Measurements from ENCODE around the gene ASCL5. TPM values are rescaled to one million over a fixed set of nuclear protein-coding genes. Genes with fewer than 3 reads are reported as not detected.

The ASCL5 gene
- total and polyA plus RNA-seq, 2 donors: 0.14 TPM; not detected in 1

- WGBS: 96% methylated on average over 10 of the region's 10 CpGs
- Histone ChIP-seq H3K4me1 (ENCODE audit: control insufficient read depth in 2 of 2, insufficient read depth in 2 of 2, low read length in 2 of 2) (peaks cover 0 to 10% of the 10 kb centered on the region in 2 donors), H3K9me3 (ENCODE audit: control insufficient read depth in 2 of 2, insufficient read depth in 1 of 2, low read length in 1 of 2) (no peaks in the 10 kb centered on the region), H3K27me3 (ENCODE audit: control insufficient read depth in 2 of 2, insufficient read depth in 1 of 2, low read length in 1 of 2) (peaks cover under 1 to 33% of the 10 kb centered on the region in 2 donors), H3K36me3 (ENCODE audit: control insufficient read depth in 2 of 2, insufficient read depth in 2 of 2, low read length in 1 of 2) (no peaks in the 10 kb centered on the region), H3K27ac (ENCODE audit: low read depth in 1 of 2, low read length in 1 of 2) (no peak overlapping the region), H3K4me3 (ENCODE audit: low read length in 2 of 2) (no peak overlapping the region)
- no peak for DNase-seq (ENCODE audit: low read depth in 6 of 9, low spot score in 9 of 9)
Measured at GRCh38 chr1:201110138-201110537, 16.8 kb downstream of the ASCL5 start.

GRCh38 chr1:201109651-201110050 lies 17.3 kb downstream of the ASCL5 start:
- no peak overlapping the region for H3K27ac ChIP-seq (ENCODE audit: low read depth in 1 of 2, low read length in 1 of 2)
- H3K4me3 ChIP-seq (ENCODE audit: low read length in 2 of 2): no peak overlapping the region
- DNase-seq (ENCODE audit: low read depth in 6 of 9, low spot score in 9 of 9): no peak
- no peaks in the 10 kb centered on the region for H3K9me3 ChIP-seq (ENCODE audit: control insufficient read depth in 2 of 2, insufficient read depth in 1 of 2, low read length in 1 of 2)
- no peaks in the 10 kb centered on the region for H3K36me3 ChIP-seq (ENCODE audit: control insufficient read depth in 2 of 2, insufficient read depth in 2 of 2, low read length in 1 of 2)
- H3K4me1 ChIP-seq (ENCODE audit: control insufficient read depth in 2 of 2, insufficient read depth in 2 of 2, low read length in 2 of 2): peaks cover 0 to 10% of the 10 kb centered on the region in 2 donors
- peaks cover 0 to 28% of the 10 kb centered on the region in 2 donors for H3K27me3 ChIP-seq (ENCODE audit: control insufficient read depth in 2 of 2, insufficient read depth in 1 of 2, low read length in 1 of 2)
- WGBS: 100% methylated on average over 1 of the region's 1 CpG

DNA sequence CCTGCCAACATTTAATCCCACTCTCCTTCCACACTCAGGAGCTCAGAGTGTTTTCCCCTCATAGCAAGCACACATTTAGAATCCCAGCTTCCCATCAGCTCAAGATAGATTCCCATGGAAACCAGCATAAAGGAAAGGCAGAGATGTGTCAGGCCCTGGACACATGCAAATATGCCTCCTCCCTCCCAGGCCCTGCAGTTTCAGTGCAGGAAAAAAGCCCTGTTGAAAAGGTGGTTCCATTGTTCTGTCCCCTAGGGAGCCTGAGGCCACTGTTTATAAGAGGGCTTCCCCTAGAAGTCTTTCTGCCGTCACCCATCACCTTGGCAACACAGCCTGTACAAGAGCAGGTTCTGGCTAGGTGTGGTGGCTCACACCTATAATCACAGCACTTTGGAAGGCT lies 18.4 kb downstream of the ASCL5 start:
- DNase-seq (ENCODE audit: low read depth in 6 of 9, low spot score in 9 of 9): no peak
- H3K27me3 ChIP-seq (ENCODE audit: control insufficient read depth in 2 of 2, insufficient read depth in 1 of 2, low read length in 1 of 2): peaks cover 0 to 18% of the 10 kb centered on the region in 2 donors
- H3K9me3 ChIP-seq (ENCODE audit: control insufficient read depth in 2 of 2, insufficient read depth in 1 of 2, low read length in 1 of 2): no peaks in the 10 kb centered on the region
- 96% methylated on average over 1 of the region's 1 CpG for WGBS
- no peaks in the 10 kb centered on the region for H3K4me1 ChIP-seq (ENCODE audit: control insufficient read depth in 2 of 2, insufficient read depth in 2 of 2, low read length in 2 of 2)
- H3K4me3 ChIP-seq (ENCODE audit: low read length in 2 of 2): no peak overlapping the region
- no peaks in the 10 kb centered on the region for H3K36me3 ChIP-seq (ENCODE audit: control insufficient read depth in 2 of 2, insufficient read depth in 2 of 2, low read length in 1 of 2)
- H3K27ac ChIP-seq (ENCODE audit: low read depth in 1 of 2, low read length in 1 of 2): no peak overlapping the region

DNA sequence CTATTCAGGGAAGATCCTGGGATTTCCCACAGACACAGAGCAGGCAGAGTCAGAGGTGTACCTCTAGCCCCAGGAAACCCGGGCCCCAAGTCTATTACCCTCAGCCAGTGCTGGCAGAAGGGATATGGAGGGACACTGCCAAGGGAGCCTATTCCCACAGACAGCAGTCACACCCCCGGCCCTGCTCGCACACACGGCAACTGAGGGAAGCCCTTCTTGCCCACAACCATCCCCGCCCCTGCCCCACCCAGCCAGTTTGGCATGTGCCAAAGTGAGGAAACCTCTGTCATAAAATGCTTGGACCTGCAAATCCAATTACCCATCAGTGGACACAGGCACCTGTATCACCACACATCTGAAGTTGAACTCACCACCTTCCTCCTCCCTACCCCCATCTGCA lies 21.3 kb downstream of the ASCL5 start:
- no peak overlapping the region for H3K4me3 ChIP-seq (ENCODE audit: low read length in 2 of 2)
- no peaks in the 10 kb centered on the region for H3K4me1 ChIP-seq (ENCODE audit: control insufficient read depth in 2 of 2, insufficient read depth in 2 of 2, low read length in 2 of 2)
- DNase-seq (ENCODE audit: low read depth in 6 of 9, low spot score in 9 of 9): no peak
- WGBS: 95% methylated on average over 5 of the region's 5 CpGs
- no peak overlapping the region for H3K27ac ChIP-seq (ENCODE audit: low read depth in 1 of 2, low read length in 1 of 2)
- no peaks in the 10 kb centered on the region for H3K9me3 ChIP-seq (ENCODE audit: control insufficient read depth in 2 of 2, insufficient read depth in 1 of 2, low read length in 1 of 2)
- H3K36me3 ChIP-seq (ENCODE audit: control insufficient read depth in 2 of 2, insufficient read depth in 2 of 2, low read length in 1 of 2): no peaks in the 10 kb centered on the region
- H3K27me3 ChIP-seq (ENCODE audit: control insufficient read depth in 2 of 2, insufficient read depth in 1 of 2, low read length in 1 of 2): no peaks in the 10 kb centered on the region

DNA sequence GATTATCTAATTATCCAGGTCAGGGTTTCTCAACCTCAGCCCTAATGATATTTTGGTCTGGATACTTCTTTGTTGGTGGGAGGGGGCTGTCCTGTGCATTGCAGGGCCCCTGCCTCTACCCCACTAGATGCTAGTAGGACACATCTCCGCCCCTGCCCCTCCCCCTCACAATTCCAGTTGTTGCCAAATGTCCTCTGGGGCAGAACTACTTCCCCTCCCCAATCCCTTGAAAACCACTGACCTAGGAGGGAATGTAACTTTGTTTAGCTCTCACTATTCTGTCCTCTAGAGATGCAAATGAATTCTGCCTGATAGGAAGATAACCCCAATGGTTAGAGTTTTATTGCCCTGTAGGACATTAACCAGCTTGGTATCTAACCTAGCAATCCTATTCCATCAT lies 22.8 kb downstream of the ASCL5 start:
- H3K4me1 ChIP-seq (ENCODE audit: control insufficient read depth in 2 of 2, insufficient read depth in 2 of 2, low read length in 2 of 2): no peaks in the 10 kb centered on the region
- no peak overlapping the region for H3K4me3 ChIP-seq (ENCODE audit: low read length in 2 of 2)
- no peaks in the 10 kb centered on the region for H3K9me3 ChIP-seq (ENCODE audit: control insufficient read depth in 2 of 2, insufficient read depth in 1 of 2, low read length in 1 of 2)
- no peak for DNase-seq (ENCODE audit: low read depth in 6 of 9, low spot score in 9 of 9)
- peaks cover 0 to under 1% of the 10 kb centered on the region in 2 donors for H3K27me3 ChIP-seq (ENCODE audit: control insufficient read depth in 2 of 2, insufficient read depth in 1 of 2, low read length in 1 of 2)
- no peak overlapping the region for H3K27ac ChIP-seq (ENCODE audit: low read depth in 1 of 2, low read length in 1 of 2)
- no peaks in the 10 kb centered on the region for H3K36me3 ChIP-seq (ENCODE audit: control insufficient read depth in 2 of 2, insufficient read depth in 2 of 2, low read length in 1 of 2)
- 98% methylated on average over 1 of the region's 1 CpG for WGBS

DNA sequence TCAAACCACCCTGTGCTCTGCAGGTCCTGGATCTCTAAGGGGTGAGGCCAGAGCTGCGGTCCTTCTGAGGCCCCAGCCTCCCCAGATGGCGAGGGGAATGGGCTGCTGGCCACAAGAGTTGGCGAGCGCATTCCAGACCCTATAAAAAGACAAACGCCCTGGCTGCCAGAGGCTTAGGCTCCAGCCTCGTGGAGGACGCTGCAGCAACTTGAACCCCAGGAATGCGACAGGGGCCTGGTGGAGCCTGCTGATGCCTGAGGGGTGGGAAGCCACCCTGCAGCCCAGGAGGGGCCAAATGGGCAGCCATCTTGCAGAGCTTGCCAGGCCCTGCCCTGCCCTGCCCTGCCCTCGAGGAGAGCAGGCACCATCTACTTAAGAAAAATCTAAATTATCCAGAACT lies 23.3 kb downstream of the ASCL5 start:
- WGBS: 94% methylated on average over 9 of the region's 9 CpGs
- DNase-seq (ENCODE audit: low read depth in 6 of 9, low spot score in 9 of 9): no peak
- H3K4me3 ChIP-seq (ENCODE audit: low read length in 2 of 2): no peak overlapping the region

DNA sequence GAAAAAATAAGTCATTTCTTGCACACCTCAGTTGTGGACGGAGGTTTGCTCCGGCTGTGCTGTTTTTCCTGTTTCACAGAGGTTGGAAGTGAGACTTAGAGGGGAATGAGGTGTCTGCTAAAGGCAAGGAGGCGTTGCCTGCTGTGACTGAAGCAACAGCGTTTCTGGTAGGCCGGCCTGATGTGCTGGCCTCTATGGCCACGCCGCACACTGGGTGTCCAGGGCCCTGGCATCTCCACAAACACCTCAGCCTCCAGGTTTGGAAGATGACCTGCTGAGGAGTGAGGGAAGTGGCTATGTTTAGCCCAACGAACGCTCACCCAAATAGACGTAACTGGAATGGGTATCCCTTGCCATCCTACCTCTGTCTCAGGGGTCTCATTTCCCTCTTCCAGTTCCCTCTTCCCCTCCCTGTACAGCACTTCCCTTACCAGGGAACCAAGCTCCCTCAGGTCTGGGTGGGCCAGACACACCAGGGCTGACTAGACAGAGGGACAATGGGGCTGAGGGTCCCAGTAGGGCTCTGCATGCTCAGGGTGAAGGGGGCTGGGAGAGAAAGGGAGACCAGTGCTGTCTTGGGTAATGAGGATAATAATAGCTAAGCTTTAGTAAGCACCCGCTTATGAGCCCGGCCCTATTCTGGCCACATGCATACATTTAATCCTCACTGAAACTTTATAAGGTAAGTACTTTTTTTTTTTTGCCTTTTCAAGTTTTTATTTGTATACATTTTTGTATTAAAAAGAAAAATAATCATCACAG lies 26.6 kb downstream of the ASCL5 start:
- H3K27me3 ChIP-seq (ENCODE audit: control insufficient read depth in 2 of 2, insufficient read depth in 1 of 2, low read length in 1 of 2): peaks cover 0 to 11% of the 10 kb centered on the region in 2 donors
- H3K4me3 ChIP-seq (ENCODE audit: low read length in 2 of 2): no peak overlapping the region
- 97% methylated on average over 12 of the region's 12 CpGs for WGBS
- no peak for DNase-seq (ENCODE audit: low read depth in 6 of 9, low spot score in 9 of 9)
- no peak overlapping the region for H3K27ac ChIP-seq (ENCODE audit: low read depth in 1 of 2, low read length in 1 of 2)
- no peaks in the 10 kb centered on the region for H3K36me3 ChIP-seq (ENCODE audit: control insufficient read depth in 2 of 2, insufficient read depth in 2 of 2, low read length in 1 of 2)
- no peaks in the 10 kb centered on the region for H3K4me1 ChIP-seq (ENCODE audit: control insufficient read depth in 2 of 2, insufficient read depth in 2 of 2, low read length in 2 of 2)
- no peaks in the 10 kb centered on the region for H3K9me3 ChIP-seq (ENCODE audit: control insufficient read depth in 2 of 2, insufficient read depth in 1 of 2, low read length in 1 of 2)

More for the DNA sequence above, 23.3 kb downstream of the ASCL5 start:
- Histone ChIP-seq H3K4me1 (ENCODE audit: control insufficient read depth in 2 of 2, insufficient read depth in 2 of 2, low read length in 2 of 2) (no peaks in the 10 kb centered on the region), H3K9me3 (ENCODE audit: control insufficient read depth in 2 of 2, insufficient read depth in 1 of 2, low read length in 1 of 2) (no peaks in the 10 kb centered on the region), H3K27ac (ENCODE audit: low read depth in 1 of 2, low read length in 1 of 2) (no peak overlapping the region), H3K27me3 (ENCODE audit: control insufficient read depth in 2 of 2, insufficient read depth in 1 of 2, low read length in 1 of 2) (peaks cover 0 to 6% of the 10 kb centered on the region in 2 donors), H3K36me3 (ENCODE audit: control insufficient read depth in 2 of 2, insufficient read depth in 2 of 2, low read length in 1 of 2) (no peaks in the 10 kb centered on the region)

DNA sequence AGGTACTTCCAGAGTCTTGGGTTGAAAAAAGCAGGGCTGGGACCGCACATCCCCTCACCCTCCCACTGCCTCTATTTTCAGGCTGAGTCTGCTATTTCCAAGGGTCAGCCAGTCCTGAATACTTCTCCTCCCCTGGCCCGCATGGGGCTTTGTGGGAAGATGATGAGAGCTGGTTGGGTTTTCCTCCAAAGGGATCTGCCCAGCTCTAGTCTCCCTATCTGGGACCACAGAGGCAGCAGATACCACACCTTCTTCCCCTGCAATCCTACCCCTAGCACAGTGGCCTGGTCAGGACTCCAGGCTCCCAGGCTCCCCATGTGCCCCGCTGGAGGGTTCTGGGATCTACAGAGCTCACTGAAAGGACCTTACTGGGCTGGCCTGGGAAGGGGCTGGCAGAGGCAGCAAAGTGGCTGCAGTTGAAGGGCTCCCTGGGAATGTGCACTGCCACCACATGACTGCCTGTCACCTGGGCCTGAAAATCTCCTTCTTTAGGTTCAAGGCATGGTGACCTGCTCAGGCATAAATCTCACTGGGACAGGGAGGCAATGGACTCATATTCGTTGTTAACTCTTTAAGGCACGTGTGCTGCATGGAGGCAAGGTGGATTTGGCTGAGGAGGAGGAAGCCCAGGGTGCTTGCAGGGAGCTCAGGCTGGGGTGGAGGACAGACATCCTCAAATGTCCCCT lies 27.8 kb downstream of the ASCL5 start:
- no peak overlapping the region for H3K27ac ChIP-seq (ENCODE audit: low read depth in 1 of 2, low read length in 1 of 2)
- DNase-seq (ENCODE audit: low read depth in 6 of 9, low spot score in 9 of 9): no peak
- no peaks in the 10 kb centered on the region for H3K9me3 ChIP-seq (ENCODE audit: control insufficient read depth in 2 of 2, insufficient read depth in 1 of 2, low read length in 1 of 2)
- H3K27me3 ChIP-seq (ENCODE audit: control insufficient read depth in 2 of 2, insufficient read depth in 1 of 2, low read length in 1 of 2): peaks cover 0 to 11% of the 10 kb centered on the region in 2 donors
- H3K4me1 ChIP-seq (ENCODE audit: control insufficient read depth in 2 of 2, insufficient read depth in 2 of 2, low read length in 2 of 2): no peaks in the 10 kb centered on the region
- no peak overlapping the region for H3K4me3 ChIP-seq (ENCODE audit: low read length in 2 of 2)
- WGBS: 84% methylated on average over 5 of the region's 5 CpGs
- no peaks in the 10 kb centered on the region for H3K36me3 ChIP-seq (ENCODE audit: control insufficient read depth in 2 of 2, insufficient read depth in 2 of 2, low read length in 1 of 2)
